ENCODE results near the gene PSG6.
"Not testable (repeated sequence)": the region's sequence is repeated elsewhere in the genome, so short reads cannot be mapped to it uniquely, and the experiment has no call there.

Gene PSG6

DNA sequence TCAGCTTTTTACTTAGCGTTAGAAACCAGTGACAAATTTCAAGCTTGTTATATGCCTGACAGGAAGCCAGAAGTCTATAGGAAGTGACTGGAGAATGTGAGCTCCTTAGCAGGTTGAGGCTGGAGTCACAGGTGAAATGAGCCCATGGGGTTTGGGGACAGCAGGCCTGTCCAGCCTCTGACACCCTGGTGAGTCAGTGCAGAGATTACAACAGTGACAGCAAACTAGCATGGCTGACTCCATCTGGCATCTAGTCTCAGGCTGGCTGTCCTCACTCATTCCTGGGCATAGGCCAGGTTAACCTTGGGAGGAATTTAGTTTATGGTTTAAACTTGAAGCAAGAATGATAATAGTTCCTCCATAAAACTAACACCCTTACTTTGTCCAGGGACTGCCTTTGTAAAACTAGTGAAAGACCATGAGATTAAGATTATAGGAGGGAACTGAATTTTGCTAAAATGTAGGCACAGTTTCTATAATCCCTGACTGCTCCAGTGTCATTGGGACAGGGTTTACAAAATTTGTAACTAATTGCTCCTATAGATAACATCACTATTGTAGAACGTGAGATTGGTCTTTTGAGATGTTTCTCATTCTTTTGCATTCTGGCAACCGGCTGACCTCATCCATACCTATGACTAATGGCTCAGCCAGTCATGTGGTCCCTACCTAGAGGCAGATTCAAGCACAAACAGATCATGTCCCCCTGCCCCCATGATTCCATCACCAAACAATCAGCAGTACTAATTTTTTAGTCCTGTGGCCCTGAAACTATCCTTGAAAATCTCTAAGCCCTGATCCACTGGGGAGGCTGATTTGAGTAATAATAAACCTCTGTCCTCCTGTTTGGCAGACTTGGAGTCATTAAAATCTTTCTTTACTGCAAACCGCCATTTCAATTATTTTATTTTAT, 42.5 kb downstream of the PSG6 start:
- peaks cover 66% of the 10 kb centered on the region for H3K9me3 Mint-ChIP-seq
- H3K27me3 Mint-ChIP-seq (ENCODE audit: low read depth); H3K4me1 Mint-ChIP-seq; H3K27ac Mint-ChIP-seq; H3K4me3 Mint-ChIP-seq; H3K36me3 Mint-ChIP-seq (ENCODE audit: low read depth): not testable (repeated sequence)

DNA sequence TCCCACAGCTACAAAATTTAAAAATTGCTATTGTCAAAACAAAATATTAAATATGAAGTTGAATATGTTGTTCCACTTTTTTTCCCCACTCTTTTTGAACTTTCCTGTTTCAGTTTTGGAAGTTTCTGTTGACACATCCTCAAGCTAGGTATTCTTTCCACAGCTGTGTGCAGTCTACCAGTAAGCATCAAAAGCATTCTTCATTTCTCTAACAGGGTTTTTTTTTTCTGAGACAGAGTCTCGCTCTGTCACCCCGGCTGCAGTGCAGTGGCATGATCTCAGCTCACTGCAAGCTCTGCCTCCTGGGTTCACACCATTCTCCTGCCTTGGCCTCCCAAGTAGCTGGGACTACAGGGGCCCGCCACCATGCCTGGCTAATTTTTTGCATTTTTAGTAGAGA, 43.6 kb downstream of the PSG6 start:
- H3K36me3 Mint-ChIP-seq (ENCODE audit: low read depth); H3K4me3 Mint-ChIP-seq: not testable (repeated sequence)
- peaks cover 64% of the 10 kb centered on the region for H3K9me3 Mint-ChIP-seq

DNA sequence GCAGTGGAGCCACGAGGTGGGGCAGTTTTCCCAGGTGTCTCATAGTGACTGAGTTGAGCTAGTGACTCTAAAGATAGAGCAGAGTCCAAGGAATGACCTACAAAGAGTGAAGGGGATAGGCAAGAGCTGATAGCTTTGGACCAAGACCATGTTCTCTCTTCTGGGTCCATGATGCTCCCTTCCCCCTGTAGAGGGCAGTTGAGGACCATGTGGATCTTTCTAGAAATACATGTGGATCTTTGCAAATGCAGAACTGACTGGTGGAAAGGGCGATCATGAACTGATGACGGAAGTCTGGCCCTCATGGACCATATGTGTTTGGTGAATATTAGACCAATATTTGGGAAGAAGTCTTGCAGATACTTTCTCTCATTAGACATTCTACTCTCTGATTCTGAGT, 45.1 kb downstream of the PSG6 start:
- Mint-ChIP-seq H3K27ac (no peak overlapping the region), H3K4me3 (no peak overlapping the region), H3K27me3 (ENCODE audit: low read depth) (no peaks in the 10 kb centered on the region)

More for the DNA sequence above, 43.6 kb downstream of the PSG6 start:
- H3K27me3 Mint-ChIP-seq (ENCODE audit: low read depth); H3K27ac Mint-ChIP-seq; H3K4me1 Mint-ChIP-seq: not testable (repeated sequence)

DNA sequence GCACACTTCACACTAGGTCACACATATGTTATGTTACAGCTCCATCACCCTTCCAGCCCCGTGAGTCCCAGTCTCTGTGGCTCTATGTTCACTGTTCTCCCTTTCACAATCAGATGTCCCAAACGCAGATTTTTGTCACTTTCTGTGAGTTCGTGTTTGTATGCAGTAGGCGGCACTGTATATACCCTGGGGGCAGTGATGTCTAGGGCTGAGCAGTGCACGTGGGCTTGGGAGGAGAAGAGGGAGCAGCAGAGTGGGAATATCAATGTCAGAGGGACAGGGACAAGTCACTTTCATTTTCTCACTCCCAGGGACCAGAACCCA, 60.2 kb downstream of the PSG6 start:
- Mint-ChIP-seq H3K4me1 (no peaks in the 10 kb centered on the region), H3K9me3 (peaks cover 39% of the 10 kb centered on the region), H3K27ac (no peak overlapping the region), H3K27me3 (ENCODE audit: low read depth) (no peaks in the 10 kb centered on the region), H3K36me3 (ENCODE audit: low read depth) (no peaks in the 10 kb centered on the region), H3K4me3 (no peak overlapping the region)
- TF ChIP-seq CTCF (IDR thresholded peaks at IDR 0.05; ENCODE audit: unreplicated experiment in 3 of 3): no peak

More for the DNA sequence above, 45.1 kb downstream of the PSG6 start:
- Mint-ChIP-seq H3K9me3 (peaks cover 54% of the 10 kb centered on the region), H3K36me3 (ENCODE audit: low read depth) (no peaks in the 10 kb centered on the region), H3K4me1 (no peaks in the 10 kb centered on the region)
- TF ChIP-seq CTCF (IDR thresholded peaks at IDR 0.05; ENCODE audit: unreplicated experiment in 3 of 3): no peak

DNA sequence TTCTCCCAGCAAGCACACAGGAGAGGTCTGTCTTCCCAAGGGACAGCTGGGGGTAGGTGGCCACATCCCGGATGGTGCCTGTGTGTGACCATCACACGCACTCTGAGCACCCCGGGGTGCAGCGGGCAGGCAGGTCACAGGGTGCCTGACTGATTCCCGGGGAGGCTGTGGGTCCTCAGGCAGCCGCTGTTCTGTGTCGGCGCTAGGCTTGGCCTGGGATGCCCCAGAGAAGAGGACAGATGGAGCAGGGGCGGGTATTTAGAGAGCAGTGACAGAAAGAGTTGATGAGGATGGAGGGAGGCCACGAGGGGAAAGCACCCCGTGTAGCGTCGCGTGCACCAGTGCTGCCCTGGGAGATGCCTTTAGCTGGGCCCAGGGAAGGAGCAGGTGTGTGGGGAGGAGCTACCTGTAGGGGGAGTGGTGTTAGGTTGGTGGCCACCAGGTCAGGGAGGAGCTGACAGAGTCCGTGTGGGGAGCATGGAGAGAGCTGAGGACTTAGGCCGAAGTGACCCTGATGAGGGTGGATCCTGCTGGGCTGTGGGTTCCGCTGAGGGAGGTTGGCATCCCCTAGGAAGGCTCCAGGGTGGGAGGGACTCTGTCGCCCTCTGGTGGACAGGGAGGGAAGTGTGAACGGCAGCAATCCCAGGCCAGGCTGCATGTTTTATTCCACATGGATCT, 60.7 kb downstream of the PSG6 start:
- not testable (repeated sequence) for H3K4me3 Mint-ChIP-seq; H3K27ac Mint-ChIP-seq; H3K4me1 Mint-ChIP-seq; H3K36me3 Mint-ChIP-seq (ENCODE audit: low read depth); H3K27me3 Mint-ChIP-seq (ENCODE audit: low read depth)
- peaks cover 36% of the 10 kb centered on the region for H3K9me3 Mint-ChIP-seq

GRCh38 chr19:42854745-42855144, 62.9 kb downstream of the PSG6 start:
- H3K4me1 Mint-ChIP-seq; H3K27ac Mint-ChIP-seq; H3K36me3 Mint-ChIP-seq (ENCODE audit: low read depth); H3K4me3 Mint-ChIP-seq; H3K27me3 Mint-ChIP-seq (ENCODE audit: low read depth): not testable (repeated sequence)
- H3K9me3 Mint-ChIP-seq: peaks cover 48% of the 10 kb centered on the region

DNA sequence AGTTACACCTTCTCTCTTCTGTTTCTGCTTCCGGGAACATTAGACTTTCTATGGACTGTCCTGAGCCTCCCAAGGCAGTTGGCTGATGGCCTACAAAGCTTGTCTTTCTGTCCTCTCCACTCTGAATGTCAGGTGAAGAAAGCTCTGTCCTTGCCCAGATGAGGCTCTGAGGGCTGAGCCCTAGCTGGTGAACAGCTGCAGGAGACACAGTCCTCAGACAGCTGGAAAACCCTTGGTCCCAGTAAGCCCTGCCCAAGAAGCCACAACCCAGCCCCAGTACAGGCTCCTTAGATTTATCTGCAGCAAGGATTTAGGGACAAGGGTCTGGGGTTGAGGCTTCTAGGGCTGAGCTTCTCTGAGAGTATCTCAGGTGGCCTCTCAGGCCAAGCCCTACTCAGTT, 64.5 kb downstream of the PSG6 start:
- H3K4me3 Mint-ChIP-seq; H3K4me1 Mint-ChIP-seq; H3K27ac Mint-ChIP-seq; H3K36me3 Mint-ChIP-seq (ENCODE audit: low read depth); H3K27me3 Mint-ChIP-seq (ENCODE audit: low read depth): not testable (repeated sequence)
- peaks cover 41% of the 10 kb centered on the region for H3K9me3 Mint-ChIP-seq

GRCh38 chr19:42852821-42853220, 64.9 kb downstream of the PSG6 start:
- peaks cover 39% of the 10 kb centered on the region for H3K9me3 Mint-ChIP-seq
- H3K27ac Mint-ChIP-seq; H3K4me1 Mint-ChIP-seq; H3K4me3 Mint-ChIP-seq; H3K27me3 Mint-ChIP-seq (ENCODE audit: low read depth); H3K36me3 Mint-ChIP-seq (ENCODE audit: low read depth): not testable (repeated sequence)

Data from nephron (organoid).